T-helper 2 cell treated with Interferon-gamma antibody and Interleukin-4, amounts not matched to agents 5 μg/mL and 100 μg/mL, for 36 hours (primary cell): ENCODE data around the gene MAN2B1.
"Not testable (repeated sequence)": the region's sequence is repeated elsewhere in the genome, so short reads cannot be mapped to it uniquely, and the experiment has no call there.

Experiments used
- DNase-seq: peaks from one replicate; pipeline ENCODE4 v3.0.0; 2021; ENCODE audit warnings: low spot score
- H3K27ac Mint-ChIP-seq: one replicate; pipeline ENCODE4 v1.8.0; 2021; ENCODE audit warnings: mild to moderate bottlenecking, mixed read lengths
- H3K27me3 Mint-ChIP-seq: one replicate; pipeline ENCODE4 v1.8.0; 2021; ENCODE audit warnings: low read depth, mixed read lengths
- H3K36me3 Mint-ChIP-seq: one replicate; pipeline ENCODE4 v1.8.0; 2021; ENCODE audit warnings: low read depth, mixed read lengths
- H3K4me1 Mint-ChIP-seq: one replicate; pipeline ENCODE4 v1.8.0; 2021; ENCODE audit warnings: low read depth, mixed read lengths
- H3K4me3 Mint-ChIP-seq: one replicate; pipeline ENCODE4 v1.8.0; 2022; ENCODE audit warnings: mild to moderate bottlenecking, moderate library complexity, mixed read lengths
- H3K9me3 Mint-ChIP-seq: one replicate; pipeline ENCODE4 v1.8.0; 2021; ENCODE audit warnings: mixed read lengths

Gene MAN2B1

GRCh38 chr19:12696366-12697335 is 30.1 kb upstream of the MAN2B1 start, which contains the start of gene FBXW9:
Gene FBXW9 (minus strand): TSS chr19:12696631. CDS start chr19:12696581, 50 bp downstream.
- DNase-seq: peak; percentile 95
- peak within 1 kb of the TSS; percentile 94 for H3K4me3 Mint-ChIP-seq
- peaks cover 4% of the 10 kb centered on the region for H3K4me1 Mint-ChIP-seq
- H3K9me3 Mint-ChIP-seq: no peaks in the 10 kb centered on the region
- H3K27ac Mint-ChIP-seq: peak within 1 kb of the TSS; percentile 96
- H3K36me3 Mint-ChIP-seq: peaks cover 18% of the 10 kb centered on the region
- no peaks in the 10 kb centered on the region for H3K27me3 Mint-ChIP-seq

DNA sequence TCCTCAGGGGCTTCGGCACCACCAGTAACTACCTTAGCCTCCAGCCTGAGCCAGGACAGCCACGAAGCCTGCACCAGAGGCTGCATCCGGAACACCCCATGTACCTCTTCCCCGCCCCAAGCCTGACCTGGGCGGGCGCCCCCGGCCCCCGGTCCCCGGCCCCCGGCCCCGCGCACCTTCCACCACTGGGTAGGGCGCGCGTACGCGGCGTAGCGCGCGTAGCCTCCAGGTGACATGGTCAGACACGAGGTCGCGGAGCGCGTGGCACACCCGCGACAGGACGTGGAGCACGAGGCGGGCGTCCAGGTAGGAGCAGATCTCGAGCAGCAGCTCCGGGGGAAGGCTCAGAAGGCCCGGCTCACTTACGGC is 29.4 kb upstream of the MAN2B1 start:
- peaks cover 15% of the 10 kb centered on the region for H3K36me3 Mint-ChIP-seq
- peak overlapping the region; percentile 94 for H3K4me3 Mint-ChIP-seq
- H3K9me3 Mint-ChIP-seq: no peaks in the 10 kb centered on the region
- H3K4me1 Mint-ChIP-seq: peaks cover 4% of the 10 kb centered on the region
- DNase-seq: no peak
- no peaks in the 10 kb centered on the region for H3K27me3 Mint-ChIP-seq
- H3K27ac Mint-ChIP-seq: peak overlapping the region; percentile 45

GRCh38 chr19:12695514-12695913 is 29.0 kb upstream of the MAN2B1 start:
- DNase-seq: no peak
- H3K4me1 Mint-ChIP-seq: peaks cover 4% of the 10 kb centered on the region
- peaks cover 11% of the 10 kb centered on the region for H3K36me3 Mint-ChIP-seq
- H3K4me3 Mint-ChIP-seq: peak overlapping the region; percentile 71
- H3K27me3 Mint-ChIP-seq: no peaks in the 10 kb centered on the region
- H3K27ac Mint-ChIP-seq: peak overlapping the region; percentile 45
- no peaks in the 10 kb centered on the region for H3K9me3 Mint-ChIP-seq

DNA sequence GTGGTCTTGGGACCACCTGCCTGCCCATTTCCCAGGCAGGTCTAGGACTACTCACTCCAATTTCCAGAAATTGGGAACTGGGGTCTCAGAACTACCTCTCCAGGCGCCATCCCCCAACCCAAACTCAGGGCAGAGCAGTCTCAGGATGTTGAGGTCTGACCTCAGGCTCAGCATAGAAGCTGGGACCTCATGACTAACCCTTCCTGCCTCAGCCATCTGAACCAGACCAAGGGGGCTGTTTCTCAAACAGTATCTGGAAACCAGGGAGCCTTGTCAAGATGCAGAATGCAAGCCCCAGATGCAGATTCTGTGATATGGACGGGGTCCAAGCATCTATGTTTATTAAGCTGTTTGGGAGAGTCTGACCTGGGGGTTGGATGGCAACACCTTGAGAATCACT is 28.6 kb upstream of the MAN2B1 start:
- DNase-seq: no peak
- peaks cover 4% of the 10 kb centered on the region for H3K4me1 Mint-ChIP-seq
- H3K9me3 Mint-ChIP-seq: no peaks in the 10 kb centered on the region
- peaks cover 9% of the 10 kb centered on the region for H3K36me3 Mint-ChIP-seq
- H3K27ac Mint-ChIP-seq: peak overlapping the region; percentile 2
- no peak overlapping the region for H3K4me3 Mint-ChIP-seq
- H3K27me3 Mint-ChIP-seq: no peaks in the 10 kb centered on the region

DNA sequence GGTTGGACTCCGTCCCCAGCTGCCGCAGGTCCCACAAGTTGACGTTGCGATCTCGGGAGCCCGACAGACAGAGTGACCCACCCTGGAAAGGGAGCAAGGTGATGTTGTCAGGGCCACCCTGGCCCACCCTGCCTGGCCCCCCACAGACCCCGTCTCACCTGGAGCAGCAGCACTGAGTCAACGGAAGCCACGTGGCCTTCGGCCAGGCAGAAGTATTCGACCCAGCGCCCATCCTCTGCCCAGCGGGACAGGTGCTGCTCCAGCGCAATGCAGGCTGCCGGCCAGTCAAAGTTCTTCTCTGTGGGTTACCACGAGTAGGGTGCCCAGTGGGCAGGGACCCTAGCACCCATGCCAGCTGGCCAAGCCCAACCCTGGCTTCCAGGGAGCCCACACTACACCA is 28.1 kb upstream of the MAN2B1 start:
- no peak overlapping the region for H3K27ac Mint-ChIP-seq
- no peaks in the 10 kb centered on the region for H3K9me3 Mint-ChIP-seq
- H3K4me3 Mint-ChIP-seq: no peak overlapping the region
- DNase-seq: no peak
- H3K4me1 Mint-ChIP-seq: peaks cover 4% of the 10 kb centered on the region
- H3K36me3 Mint-ChIP-seq: peaks cover 8% of the 10 kb centered on the region
- no peaks in the 10 kb centered on the region for H3K27me3 Mint-ChIP-seq

GRCh38 chr19:12692960-12693359 is 26.4 kb upstream of the MAN2B1 start:
- no peak for DNase-seq
- Mint-ChIP-seq H3K27me3 (no peaks in the 10 kb centered on the region), H3K4me3 (no peak overlapping the region), H3K27ac (no peak overlapping the region), H3K36me3 (peaks cover 2% of the 10 kb centered on the region), H3K4me1 (peaks cover 4% of the 10 kb centered on the region), H3K9me3 (no peaks in the 10 kb centered on the region)

DNA sequence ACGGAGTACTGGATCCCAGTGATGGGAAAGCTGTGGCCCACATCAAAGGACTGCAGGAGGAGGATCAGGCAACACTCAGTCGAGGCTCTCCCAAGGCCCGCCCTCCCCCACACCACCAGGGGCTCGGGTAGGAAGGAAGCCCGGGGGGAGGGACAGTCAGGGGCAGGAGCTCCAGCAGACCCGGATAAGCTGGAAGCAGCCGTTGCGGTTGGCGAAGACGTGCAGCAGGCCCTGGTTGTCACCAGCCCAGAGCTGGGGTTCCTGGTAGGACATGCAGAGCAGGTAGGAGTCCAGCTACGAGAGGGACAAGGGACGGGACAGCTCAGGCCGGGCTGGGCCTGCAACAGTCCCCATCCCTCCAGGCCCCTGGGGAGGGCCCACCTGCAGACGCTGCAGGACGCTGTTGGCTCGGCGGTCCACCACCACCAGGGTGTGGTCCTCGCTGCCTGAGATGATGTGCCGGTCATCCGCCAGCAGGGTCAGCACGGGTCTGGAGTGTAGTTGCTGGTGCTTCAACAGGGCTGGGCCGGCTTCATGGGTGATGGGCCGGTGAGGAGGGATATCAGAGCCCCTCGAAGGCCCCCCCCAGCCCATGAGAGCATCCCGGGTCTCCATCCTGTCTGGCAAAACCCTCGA is 23.2 kb upstream of the MAN2B1 start:
- Mint-ChIP-seq H3K9me3 (no peaks in the 10 kb centered on the region), H3K27ac (no peak overlapping the region), H3K36me3 (no peaks in the 10 kb centered on the region), H3K4me1 (no peaks in the 10 kb centered on the region), H3K4me3 (no peak overlapping the region), H3K27me3 (no peaks in the 10 kb centered on the region)
- DNase-seq: no peak

GRCh38 chr19:12689012-12689411 is 22.5 kb upstream of the MAN2B1 start:
- no peak overlapping the region for H3K27ac Mint-ChIP-seq
- DNase-seq: no peak
- H3K27me3 Mint-ChIP-seq: no peaks in the 10 kb centered on the region
- H3K4me1 Mint-ChIP-seq: no peaks in the 10 kb centered on the region
- H3K9me3 Mint-ChIP-seq: no peaks in the 10 kb centered on the region
- H3K4me3 Mint-ChIP-seq: no peak overlapping the region
- H3K36me3 Mint-ChIP-seq: no peaks in the 10 kb centered on the region

DNA sequence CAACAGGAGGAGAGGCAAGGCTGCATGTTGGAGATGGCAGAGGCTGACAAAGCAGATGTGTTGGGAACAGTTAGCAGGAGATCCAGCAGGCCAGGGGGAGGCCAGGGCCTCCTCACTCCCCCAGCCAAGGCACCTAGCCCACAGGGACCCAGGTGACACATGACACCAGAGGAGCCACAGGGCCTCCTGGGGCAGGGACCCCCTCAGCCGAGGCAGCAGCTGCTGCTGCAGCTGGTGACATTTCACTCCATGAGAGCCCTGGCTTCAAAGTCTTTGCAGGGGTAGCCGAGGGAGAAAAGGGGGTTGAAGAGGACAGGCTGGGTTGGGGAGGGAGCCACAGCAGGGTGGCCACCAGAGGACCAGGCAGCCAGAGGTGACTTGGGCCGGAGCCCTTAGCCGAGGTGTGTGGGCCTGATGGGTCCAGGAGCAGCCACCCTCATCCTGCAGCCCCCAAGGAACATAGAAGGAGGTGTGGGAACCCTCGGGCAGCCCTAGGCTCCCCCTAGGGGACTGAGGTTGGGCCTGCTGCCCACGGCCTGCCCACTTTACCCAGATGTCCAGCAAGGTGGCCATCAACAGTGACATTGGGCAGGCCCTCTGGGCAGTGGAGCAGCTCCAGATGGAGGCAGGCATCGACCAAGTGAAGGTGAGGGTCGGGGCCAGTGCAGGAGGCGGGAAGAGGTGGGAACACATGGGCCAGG is 21.1 kb upstream of the MAN2B1 start, which contains the start of gene GNG14:
Gene GNG14, plus strand, starts transcription at position 503 of the 701 bp plus-strand sequence. Its CDS starts 51 bp downstream, at position 554.
- H3K4me3 Mint-ChIP-seq: no peak within 1 kb of the TSS
- no peaks in the 10 kb centered on the region for H3K4me1 Mint-ChIP-seq
- DNase-seq: no peak
- no peaks in the 10 kb centered on the region for H3K9me3 Mint-ChIP-seq
- no peak within 1 kb of the TSS for H3K27ac Mint-ChIP-seq
- H3K27me3 Mint-ChIP-seq: no peaks in the 10 kb centered on the region
- no peaks in the 10 kb centered on the region for H3K36me3 Mint-ChIP-seq

DNA sequence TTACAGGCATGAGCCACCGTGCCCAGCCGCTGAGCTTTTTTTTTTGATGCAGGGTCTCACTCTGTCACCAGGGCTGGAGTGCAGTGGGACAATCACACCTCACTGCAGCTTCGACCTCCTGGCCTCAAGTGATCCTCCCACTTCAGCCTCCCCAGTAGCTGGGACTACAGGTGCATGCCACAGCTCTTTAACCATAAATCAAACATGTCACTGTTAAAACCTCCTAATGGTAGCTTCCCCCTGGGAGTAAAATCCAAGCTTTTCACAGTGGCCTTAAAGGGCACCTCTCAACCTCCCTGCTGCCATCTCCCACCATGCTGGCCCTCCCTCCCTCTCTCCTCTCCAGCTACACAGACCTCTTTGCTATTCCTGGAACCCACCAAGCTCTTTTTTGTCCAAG is 19.3 kb upstream of the MAN2B1 start:
- no peak for DNase-seq
- H3K27me3 Mint-ChIP-seq: no peaks in the 10 kb centered on the region
- H3K27ac Mint-ChIP-seq: no peak overlapping the region
- peaks cover 4% of the 10 kb centered on the region for H3K4me1 Mint-ChIP-seq
- peaks cover 6% of the 10 kb centered on the region for H3K36me3 Mint-ChIP-seq
- H3K4me3 Mint-ChIP-seq: no peak overlapping the region
- no peaks in the 10 kb centered on the region for H3K9me3 Mint-ChIP-seq

GRCh38 chr19:12681074-12681987 is 14.8 kb upstream of the MAN2B1 start, which contains the start of gene DHPS:
Gene DHPS (minus strand): TSS chr19:12681880. CDS start chr19:12681766, 114 bp downstream.
- Mint-ChIP-seq H3K9me3 (no peaks in the 10 kb centered on the region), H3K27me3 (no peaks in the 10 kb centered on the region), H3K36me3 (peaks cover 30% of the 10 kb centered on the region), H3K27ac (peak within 1 kb of the TSS; percentile 89), H3K4me3 (peak within 1 kb of the TSS; percentile 93), H3K4me1 (peaks cover 14% of the 10 kb centered on the region)
- DNase-seq: peak; percentile 91

DNA sequence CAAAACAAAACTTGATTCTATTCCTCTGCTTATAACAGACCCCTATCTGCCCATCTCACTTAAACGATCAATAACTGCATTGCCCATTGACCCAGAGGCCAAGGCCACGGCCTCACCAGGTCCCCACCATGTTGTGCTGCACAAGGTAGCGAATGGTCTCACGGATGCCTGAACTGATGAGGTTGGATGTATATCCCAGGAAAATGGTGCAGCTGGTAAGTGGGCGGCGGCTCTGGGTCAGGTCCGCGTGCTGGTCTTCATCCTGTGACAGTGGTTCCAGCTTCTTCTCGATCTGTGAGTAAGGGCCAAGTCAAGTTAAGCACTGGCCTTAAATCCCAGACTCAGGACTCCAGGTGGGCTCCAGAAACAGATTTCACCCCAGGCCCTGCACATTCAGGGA is 13.5 kb upstream of the MAN2B1 start:
- Mint-ChIP-seq H3K4me1 (peaks cover 16% of the 10 kb centered on the region), H3K9me3 (no peaks in the 10 kb centered on the region), H3K36me3 (peaks cover 33% of the 10 kb centered on the region), H3K27me3 (no peaks in the 10 kb centered on the region), H3K4me3 (peak overlapping the region; percentile 93), H3K27ac (no peak overlapping the region)
- DNase-seq: no peak

DNA sequence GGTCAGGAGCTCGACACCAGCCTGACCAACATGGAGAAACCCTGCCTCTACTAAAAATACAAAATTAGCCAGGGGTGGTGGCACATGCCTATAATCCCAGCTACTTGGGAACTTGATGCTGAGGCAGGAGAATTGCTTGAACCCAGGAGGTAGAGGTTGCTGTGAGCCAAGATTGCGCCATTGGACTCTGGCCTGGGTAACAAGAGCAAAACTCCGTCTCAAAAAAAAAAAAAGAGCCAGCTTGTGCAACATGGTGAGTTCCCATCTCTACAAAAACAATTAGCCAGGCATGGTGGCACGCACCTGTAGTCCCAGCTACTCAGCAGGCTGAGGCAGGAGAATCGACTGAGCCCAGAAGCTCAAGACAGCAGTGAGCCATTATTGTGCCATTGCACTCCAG is 11.5 kb upstream of the MAN2B1 start:
- H3K4me3 Mint-ChIP-seq, H3K9me3 Mint-ChIP-seq, H3K27me3 Mint-ChIP-seq, DNase-seq, H3K27ac Mint-ChIP-seq: not testable (repeated sequence)
- H3K36me3 Mint-ChIP-seq: peaks cover 45% of the 10 kb centered on the region
- H3K4me1 Mint-ChIP-seq: peaks cover 17% of the 10 kb centered on the region
